ENCODE measurements around the gene KCNH2.

Gene KCNH2

GRCh38 chr7:150941351-150942000, 36.6 kb downstream of the KCNH2 start:
- Histone ChIP-seq H3K27ac (peak overlapping the region; percentile 65; the same call in 1 of the 2 replicates), H3K4me1 (peaks cover 92% of the 10 kb centered on the region), H3K27me3 (no peaks in the 10 kb centered on the region), H3K9me3 (no peaks in the 10 kb centered on the region), H3K36me3 (no peaks in the 10 kb centered on the region), H3K4me3 (no peak overlapping the region), H3K9ac (peak overlapping the region; percentile 8; the same call in 1 of the 2 replicates), H4K20me1 (no peaks in the 10 kb centered on the region), H3K4me2 (peak overlapping the region; percentile 86)
- TF ChIP-seq Cebpa-rat (IDR thresholded peaks at IDR 0.05): no peak

GRCh38 chr7:150940431-150941102, 37.6 kb downstream of the KCNH2 start:
- Histone ChIP-seq H3K4me3 (no peak overlapping the region), H3K27ac (no peak overlapping the region), H3K4me1 (peaks cover 84% of the 10 kb centered on the region), H3K27me3 (no peaks in the 10 kb centered on the region), H4K20me1 (no peaks in the 10 kb centered on the region), H3K9me3 (no peaks in the 10 kb centered on the region), H3K9ac (no peak overlapping the region), H3K36me3 (no peaks in the 10 kb centered on the region), H3K4me2 (no peak overlapping the region)
- no peak for TF ChIP-seq Cebpa-rat (IDR thresholded peaks at IDR 0.05)

GRCh38 chr7:150939466-150939865, 38.7 kb downstream of the KCNH2 start:
- Histone ChIP-seq H3K4me3 (no peak overlapping the region), H3K4me1 (peaks cover 73% of the 10 kb centered on the region), H3K9ac (no peak overlapping the region), H3K9me3 (no peaks in the 10 kb centered on the region), H3K27ac (no peak overlapping the region), H3K36me3 (no peaks in the 10 kb centered on the region), H3K27me3 (no peaks in the 10 kb centered on the region), H3K4me2 (peak overlapping the region; percentile 74), H4K20me1 (no peaks in the 10 kb centered on the region)
- TF ChIP-seq Cebpa-rat (IDR thresholded peaks at IDR 0.05): no peak

- H3K9me3 ChIP-seq: no peaks in the 10 kb centered on the region
- peaks cover 69% of the 10 kb centered on the region for H3K4me1 ChIP-seq
- H4K20me1 ChIP-seq: no peaks in the 10 kb centered on the region
- H3K9ac ChIP-seq: no peak overlapping the region
- peak overlapping the region; percentile 74 for H3K4me2 ChIP-seq
- H3K27ac ChIP-seq: no peak overlapping the region
- no peaks in the 10 kb centered on the region for H3K36me3 ChIP-seq
- no peak overlapping the region for H3K4me3 ChIP-seq
- H3K27me3 ChIP-seq: no peaks in the 10 kb centered on the region
- TF ChIP-seq Cebpa-rat (IDR thresholded peaks at IDR 0.05): no peak
These were observed 39.1 kb downstream of the KCNH2 start for GRCh38 chr7:150939052-150939451.

- H3K27me3 ChIP-seq: no peaks in the 10 kb centered on the region
- no peak for TF ChIP-seq Cebpa-rat (IDR thresholded peaks at IDR 0.05)
- no peaks in the 10 kb centered on the region for H4K20me1 ChIP-seq
- no peak overlapping the region for H3K4me3 ChIP-seq
- peaks cover 64% of the 10 kb centered on the region for H3K4me1 ChIP-seq
- no peaks in the 10 kb centered on the region for H3K36me3 ChIP-seq
- H3K4me2 ChIP-seq: peak overlapping the region; percentile 74
- no peak overlapping the region for H3K27ac ChIP-seq
- no peak overlapping the region; the same call in 1 of the 2 replicates for H3K9ac ChIP-seq
- no peaks in the 10 kb centered on the region for H3K9me3 ChIP-seq
These were observed 39.6 kb downstream of the KCNH2 start for GRCh38 chr7:150938566-150938965.

- Histone ChIP-seq H3K9ac (no peak overlapping the region; the same call in 1 of the 2 replicates), H3K9me3 (no peaks in the 10 kb centered on the region), H3K4me3 (no peak overlapping the region; the same call in 1 of the 2 replicates), H3K36me3 (no peaks in the 10 kb centered on the region), H3K4me1 (peaks cover 58% of the 10 kb centered on the region), H3K27me3 (no peaks in the 10 kb centered on the region), H3K4me2 (peak overlapping the region; percentile 74), H3K27ac (no peak overlapping the region), H4K20me1 (no peaks in the 10 kb centered on the region)
- no peak for TF ChIP-seq Cebpa-rat (IDR thresholded peaks at IDR 0.05)
These were observed 40.1 kb downstream of the KCNH2 start for GRCh38 chr7:150937848-150938561.

- H3K9me3 ChIP-seq: no peaks in the 10 kb centered on the region
- no peak for TF ChIP-seq Cebpa-rat (IDR thresholded peaks at IDR 0.05)
- no peaks in the 10 kb centered on the region for H4K20me1 ChIP-seq
- no peaks in the 10 kb centered on the region for H3K27me3 ChIP-seq
- no peak overlapping the region for H3K27ac ChIP-seq
- H3K36me3 ChIP-seq: no peaks in the 10 kb centered on the region
- no peak overlapping the region for H3K9ac ChIP-seq
- H3K4me1 ChIP-seq: peaks cover 45% of the 10 kb centered on the region
- no peak overlapping the region for H3K4me3 ChIP-seq
- no peak overlapping the region for H3K4me2 ChIP-seq
These were observed 42.1 kb downstream of the KCNH2 start for GRCh38 chr7:150936018-150936417.

- H3K9me3 ChIP-seq: no peaks in the 10 kb centered on the region
- TF ChIP-seq Cebpa-rat (IDR thresholded peaks at IDR 0.05): no peak
- no peak overlapping the region for H3K27ac ChIP-seq
- no peak overlapping the region for H3K9ac ChIP-seq
- H3K4me2 ChIP-seq: no peak overlapping the region
- no peaks in the 10 kb centered on the region for H4K20me1 ChIP-seq
- peaks cover 48% of the 10 kb centered on the region for H3K4me1 ChIP-seq
- H3K36me3 ChIP-seq: no peaks in the 10 kb centered on the region
- no peaks in the 10 kb centered on the region for H3K27me3 ChIP-seq
- no peak overlapping the region for H3K4me3 ChIP-seq
These were observed 43.0 kb downstream of the KCNH2 start for GRCh38 chr7:150935149-150935548.

GRCh38 chr7:150934045-150934766, 43.9 kb downstream of the KCNH2 start:
- Histone ChIP-seq H3K36me3 (no peaks in the 10 kb centered on the region), H3K27ac (no peak overlapping the region), H3K27me3 (no peaks in the 10 kb centered on the region), H4K20me1 (no peaks in the 10 kb centered on the region), H3K4me2 (no peak overlapping the region), H3K4me1 (peaks cover 42% of the 10 kb centered on the region), H3K9me3 (no peaks in the 10 kb centered on the region), H3K4me3 (no peak overlapping the region), H3K9ac (no peak overlapping the region)
- no peak for TF ChIP-seq Cebpa-rat (IDR thresholded peaks at IDR 0.05)
